Ramos (cell line): Measurements from ENCODE around the gene TBC1D22A.

Experiments
- in situ Hi-C: fragments of 300-500 bp; cut with MboI; formaldehyde crosslinking; loops from one replicate; pipeline ENCODE4 v1.14.3; 2022; ENCODE audit warnings: low sequenced_read_pairs; ENCODE audit not compliant: unreplicated experiment

TBC1D22A gene

GRCh38 chr22:46752286-46752987 lies 10.0 kb upstream of the TBC1D22A start:
- in situ Hi-C loops: loop anchor here (25.0 kb wide), 2 partner anchors 965 to 1335 kb away; no protein-coding TSS in a partner anchor

- in situ Hi-C loops: loop anchor here (25.0 kb wide), 2 partner anchors 966 to 1334 kb away; no protein-coding TSS in a partner anchor
Observed at GRCh38 chr22:46752988-46753310, 9.5 kb upstream of the TBC1D22A start.

- in situ Hi-C loops: loop anchor here (25.0 kb wide), 2 partner anchors 966 to 1334 kb away; no protein-coding TSS in a partner anchor
Observed at GRCh38 chr22:46753360-46753759, 9.1 kb upstream of the TBC1D22A start.

GRCh38 chr22:46753761-46754109 lies 8.7 kb upstream of the TBC1D22A start:
- in situ Hi-C loops: loop anchor here (25.0 kb wide), 2 partner anchors 966 to 1334 kb away; no protein-coding TSS in a partner anchor

GRCh38 chr22:46754110-46754799 lies 8.2 kb upstream of the TBC1D22A start:
- in situ Hi-C loops: loop anchor here (25.0 kb wide), 2 partner anchors 967 to 1333 kb away; no protein-coding TSS in a partner anchor

- in situ Hi-C loops: loop anchor here (5.0 to 25.0 kb wide), 3 partner anchors 47 to 1332 kb away; no protein-coding TSS in a partner anchor
Observed at GRCh38 chr22:46754826-46755225, 7.6 kb upstream of the TBC1D22A start.

- in situ Hi-C loops: loop anchor here (5.0 to 25.0 kb wide), 3 partner anchors 47 to 1332 kb away; no protein-coding TSS in a partner anchor
Observed at GRCh38 chr22:46755525-46755924, 6.9 kb upstream of the TBC1D22A start.

GRCh38 chr22:46756097-46756496 lies 6.4 kb upstream of the TBC1D22A start:
- in situ Hi-C loops: loop anchor here (5.0 to 25.0 kb wide), 3 partner anchors 46 to 1331 kb away; no protein-coding TSS in a partner anchor

- in situ Hi-C loops: loop anchor here (5.0 to 25.0 kb wide), 3 partner anchors 45 to 1330 kb away; no protein-coding TSS in a partner anchor
Observed at GRCh38 chr22:46757104-46757503, 5.3 kb upstream of the TBC1D22A start.

GRCh38 chr22:46758121-46758520 lies 4.3 kb upstream of the TBC1D22A start:
- in situ Hi-C loops: loop anchor here (5.0 to 25.0 kb wide), 3 partner anchors 44 to 1329 kb away; no protein-coding TSS in a partner anchor

GRCh38 chr22:46758867-46759290 lies 3.6 kb upstream of the TBC1D22A start:
- in situ Hi-C loops: loop anchor here (5.0 to 25.0 kb wide), 3 partner anchors 43 to 1328 kb away; no protein-coding TSS in a partner anchor

GRCh38 chr22:46761017-46761416 lies 1.4 kb upstream of the TBC1D22A start:
- in situ Hi-C loops: loop anchor here (25.0 kb wide), 2 partner anchors 974 to 1326 kb away; no protein-coding TSS in a partner anchor

- in situ Hi-C loops: loop anchor here (25.0 kb wide), 2 partner anchors 974 to 1326 kb away; no protein-coding TSS in a partner anchor
Observed at GRCh38 chr22:46761539-46762237, 762 bp upstream of the TBC1D22A start.

GRCh38 chr22:46763051-46763705 lies 728 bp downstream of the TBC1D22A start:
- in situ Hi-C loops: loop anchor here (25.0 kb wide), 2 partner anchors 976 to 1324 kb away; no protein-coding TSS in a partner anchor

- in situ Hi-C loops: loop anchor here (25.0 kb wide), 2 partner anchors 977 to 1323 kb away; no protein-coding TSS in a partner anchor
Observed at GRCh38 chr22:46764140-46764680, 1.8 kb downstream of the TBC1D22A start.

GRCh38 chr22:46764779-46765485 lies 2.5 kb downstream of the TBC1D22A start:
- in situ Hi-C loops: loop anchor here (25.0 kb wide), 2 partner anchors 978 to 1322 kb away; no protein-coding TSS in a partner anchor

GRCh38 chr22:46766611-46767010 lies 4.2 kb downstream of the TBC1D22A start:
- in situ Hi-C loops: loop anchor here (25.0 kb wide), 2 partner anchors 979 to 1321 kb away; no protein-coding TSS in a partner anchor

- in situ Hi-C loops: loop anchor here (25.0 kb wide), 2 partner anchors 980 to 1320 kb away; no protein-coding TSS in a partner anchor
Observed at GRCh38 chr22:46767249-46767985, 5.0 kb downstream of the TBC1D22A start.
